Measurements from ENCODE around the gene MSMP. TPM values are rescaled to one million over a fixed set of nuclear protein-coding genes. Genes with fewer than 3 reads are reported as not detected.

The MSMP gene
- total and polyA plus RNA-seq, 2 donors (not counting 1 experiment from before 2014, with no cell fraction given): 2.3 to 3.9 TPM

DNA sequence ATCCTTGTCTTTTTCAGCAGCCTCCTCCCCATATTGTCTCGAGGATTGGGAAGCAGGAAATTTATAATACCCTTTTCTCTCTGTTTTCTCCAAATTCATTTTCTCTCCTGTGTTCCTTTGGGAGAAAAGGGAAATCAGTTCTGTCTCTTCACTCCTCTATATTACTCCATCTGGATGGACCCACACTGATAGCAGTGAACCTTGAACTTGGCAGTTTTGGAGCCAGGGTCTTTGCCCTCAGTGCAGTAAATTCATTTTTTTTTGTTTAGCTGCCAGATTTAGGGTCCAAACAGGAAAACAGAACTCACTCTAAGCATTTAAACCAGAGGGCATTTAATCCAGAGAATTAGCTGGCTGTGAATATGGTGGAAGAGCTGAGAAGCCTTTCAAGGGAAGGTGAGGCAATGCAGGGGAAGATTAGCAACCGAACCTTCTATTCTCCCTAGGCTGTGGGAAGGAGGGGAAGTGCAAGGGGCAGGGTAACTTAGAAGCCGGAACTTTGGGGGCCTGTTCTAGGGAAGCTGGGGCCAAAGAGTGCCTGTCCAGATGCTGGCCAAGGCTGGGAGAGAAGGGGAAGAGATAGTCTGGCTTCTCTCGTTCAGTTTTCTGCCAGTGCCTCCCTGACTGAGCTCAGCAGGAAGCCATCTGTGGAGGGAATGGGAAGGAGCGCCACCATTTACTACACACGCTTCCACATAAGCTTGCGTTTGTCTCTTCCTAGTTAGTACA lies 21.0 kb upstream of the MSMP start:
- H4K20me1 ChIP-seq (ENCODE audit: control insufficient read depth, insufficient read depth, low read length, poor library complexity, severe bottlenecking): peaks cover 14% of the 10 kb centered on the region
- intact Hi-C loops (cut with micrococcal nuclease): no loop called here
- H3K9me3 ChIP-seq (ENCODE audit: control extremely low read depth in 1 of 3, control insufficient read depth in 2 of 3, insufficient read depth in 1 of 3, low read length in 2 of 3): no peaks in the 10 kb centered on the region
- peak overlapping the region; percentile 85 for H3K27ac Mint-ChIP-seq
- no peak overlapping the region for H3K4me2 ChIP-seq (replicated peaks; ENCODE audit: low read depth, low read length, poor library complexity, severe bottlenecking)
- TF ChIP-seq, protein P1, sequence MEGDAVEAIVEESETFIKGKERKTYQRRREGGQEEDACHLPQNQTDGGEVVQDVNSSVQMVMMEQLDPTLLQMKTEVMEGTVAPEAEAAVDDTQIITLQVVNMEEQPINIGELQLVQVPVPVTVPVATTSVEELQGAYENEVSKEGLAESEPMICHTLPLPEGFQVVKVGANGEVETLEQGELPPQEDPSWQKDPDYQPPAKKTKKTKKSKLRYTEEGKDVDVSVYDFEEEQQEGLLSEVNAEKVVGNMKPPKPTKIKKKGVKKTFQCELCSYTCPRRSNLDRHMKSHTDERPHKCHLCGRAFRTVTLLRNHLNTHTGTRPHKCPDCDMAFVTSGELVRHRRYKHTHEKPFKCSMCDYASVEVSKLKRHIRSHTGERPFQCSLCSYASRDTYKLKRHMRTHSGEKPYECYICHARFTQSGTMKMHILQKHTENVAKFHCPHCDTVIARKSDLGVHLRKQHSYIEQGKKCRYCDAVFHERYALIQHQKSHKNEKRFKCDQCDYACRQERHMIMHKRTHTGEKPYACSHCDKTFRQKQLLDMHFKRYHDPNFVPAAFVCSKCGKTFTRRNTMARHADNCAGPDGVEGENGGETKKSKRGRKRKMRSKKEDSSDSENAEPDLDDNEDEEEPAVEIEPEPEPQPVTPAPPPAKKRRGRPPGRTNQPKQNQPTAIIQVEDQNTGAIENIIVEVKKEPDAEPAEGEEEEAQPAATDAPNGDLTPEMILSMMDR (IDR thresholded peaks at IDR 0.05): no peak
- no peak for TF ChIP-seq EZH2 (IDR thresholded peaks at IDR 0.05; ENCODE audit: borderline replicate concordance, insufficient read depth, low read depth, low read length, poor library complexity, severe bottlenecking)
- no peak overlapping the region for H3K9ac ChIP-seq (ENCODE audit: low read length)
- H3K36me3 ChIP-seq (replicated peaks in 1 of 2; ENCODE audit: control extremely low read depth in 1 of 2, control insufficient read depth in 1 of 2, extremely low read depth in 1 of 2, insufficient read depth in 2 of 2, low read length in 1 of 2): peaks cover 0 to 8% of the 10 kb centered on the region in 2 experiments
- 28% methylated on average over 2 of the region's 7 CpGs for WGBS (ENCODE audit: insufficient coverage)
- peaks cover 22% of the 10 kb centered on the region for H3K79me2 ChIP-seq (ENCODE audit: control insufficient read depth, insufficient read depth, low read length)
- no peak overlapping the region for H3K4me3 ChIP-seq (ENCODE audit: control extremely low read depth in 1 of 5, extremely low read depth in 1 of 5, insufficient read depth in 1 of 5, low read depth in 2 of 5, low read length in 4 of 5)
- ChIA-PET CTCF (interaction anchor here (0.6 to 2.3 kb wide), 9 partner anchors 8 to 107 kb away, joined by 3 to 15 read pairs (median 4); no protein-coding TSS in a partner anchor), POLR2A (interaction anchor here (1.0 kb wide), 1 partner anchor 18 kb away, joined by 3 read pairs; no protein-coding TSS in a partner anchor)
- H3K27me3 Mint-ChIP-seq: no peaks in the 10 kb centered on the region
- peaks cover 15% of the 10 kb centered on the region for H3K4me1 Mint-ChIP-seq
- no peaks in the 10 kb centered on the region for H3K27me3 ChIP-seq (replicated peaks in 1 of 4; ENCODE audit: control extremely low read depth in 1 of 4, control insufficient read depth in 3 of 4, insufficient read depth in 4 of 4, low read length in 3 of 4)
- no peaks in the 10 kb centered on the region for H3K9me3 Mint-ChIP-seq (ENCODE audit: insufficient read depth)
- H2AFZ ChIP-seq (ENCODE audit: insufficient read depth, low read depth, low read length, poor library complexity, severe bottlenecking): no peak overlapping the region
- peak overlapping the region; percentile 16 for H3K4me3 Mint-ChIP-seq
- peaks cover 6 to 15% of the 10 kb centered on the region in 2 donors for H3K4me1 ChIP-seq (ENCODE audit: control insufficient read depth in 2 of 2, insufficient read depth in 2 of 2, low read length in 2 of 2)
- DNase-seq (no peak), ATAC-seq (ENCODE audit: low read depth) (no peak)
- H3K27ac ChIP-seq (ENCODE audit: low read length in 2 of 2): peak overlapping the region in 1 of 2 donors; percentile 11

DNA sequence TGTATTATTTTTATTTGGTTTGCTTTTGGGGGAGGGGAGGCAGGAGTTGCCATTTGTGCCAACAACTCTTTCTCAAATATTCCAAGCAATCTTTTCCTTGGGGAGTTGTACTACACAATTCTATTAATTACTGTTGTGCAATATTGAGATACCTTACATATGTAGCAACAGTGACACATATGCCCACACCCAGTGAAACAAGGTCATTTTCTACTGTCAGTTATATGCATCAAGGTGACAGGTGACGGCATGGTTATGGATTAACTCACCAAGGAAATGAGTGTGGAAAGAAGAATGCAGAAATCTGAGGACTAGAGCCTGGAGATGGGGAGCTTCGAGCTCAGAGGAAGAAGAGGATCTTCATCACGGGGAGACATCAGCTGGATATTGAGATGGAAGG lies 17.9 kb upstream of the MSMP start:
- DNase-seq: no peak
- H3K4me1 ChIP-seq (ENCODE audit: control insufficient read depth in 2 of 2, insufficient read depth in 2 of 2, low read length in 2 of 2): peaks cover 6 to 15% of the 10 kb centered on the region in 2 donors
- H3K27me3 ChIP-seq (replicated peaks in 1 of 4; ENCODE audit: control extremely low read depth in 1 of 4, control insufficient read depth in 3 of 4, insufficient read depth in 4 of 4, low read length in 3 of 4): no peaks in the 10 kb centered on the region
- H3K4me2 ChIP-seq (replicated peaks; ENCODE audit: low read depth, low read length, poor library complexity, severe bottlenecking): no peak overlapping the region
- peaks cover 44% of the 10 kb centered on the region for H4K20me1 ChIP-seq (ENCODE audit: control insufficient read depth, insufficient read depth, low read length, poor library complexity, severe bottlenecking)
- CTCF ChIA-PET: interaction anchor here (1.3 to 3.8 kb wide), 3 partner anchors 16 to 42 kb away, joined by 4 to 22 read pairs (median 8); no protein-coding TSS in a partner anchor
- no peak for TF ChIP-seq EZH2 (IDR thresholded peaks at IDR 0.05; ENCODE audit: borderline replicate concordance, insufficient read depth, low read depth, low read length, poor library complexity, severe bottlenecking)
- TF ChIP-seq, protein P1 (IDR thresholded peaks at IDR 0.05): no peak
- H3K79me2 ChIP-seq (ENCODE audit: control insufficient read depth, insufficient read depth, low read length): peaks cover 53% of the 10 kb centered on the region
- WGBS (ENCODE audit: insufficient coverage): 100% methylated on average over 2 of the region's 3 CpGs
- no peak overlapping the region for H3K27ac ChIP-seq (ENCODE audit: low read length in 2 of 2)
- no peak for ATAC-seq (ENCODE audit: low read depth)
- no peaks in the 10 kb centered on the region for H3K27me3 Mint-ChIP-seq
- no peak overlapping the region for H3K9ac ChIP-seq (ENCODE audit: low read length)
- H2AFZ ChIP-seq (ENCODE audit: insufficient read depth, low read depth, low read length, poor library complexity, severe bottlenecking): no peak overlapping the region
- no peak overlapping the region for H3K4me3 Mint-ChIP-seq
- intact Hi-C loops (cut with micrococcal nuclease): no loop called here
- H3K4me3 ChIP-seq (ENCODE audit: control extremely low read depth in 1 of 5, extremely low read depth in 1 of 5, insufficient read depth in 1 of 5, low read depth in 2 of 5, low read length in 4 of 5): no peak overlapping the region
- H3K36me3 ChIP-seq (replicated peaks in 1 of 2; ENCODE audit: control extremely low read depth in 1 of 2, control insufficient read depth in 1 of 2, extremely low read depth in 1 of 2, insufficient read depth in 2 of 2, low read length in 1 of 2): peaks cover 2 to 17% of the 10 kb centered on the region in 2 experiments
- H3K9me3 ChIP-seq (ENCODE audit: control extremely low read depth in 1 of 3, control insufficient read depth in 2 of 3, insufficient read depth in 1 of 3, low read length in 2 of 3): no peaks in the 10 kb centered on the region
- peaks cover 15% of the 10 kb centered on the region for H3K4me1 Mint-ChIP-seq
- no peak overlapping the region for H3K27ac Mint-ChIP-seq
- POLR2A ChIA-PET: no interaction called here
- no peaks in the 10 kb centered on the region for H3K9me3 Mint-ChIP-seq (ENCODE audit: insufficient read depth)
